Activated CD4-positive, alpha-beta T cell treated with anti-CD3 and anti-CD28 coated beads for 48 hours (primary cell): ENCODE results near the gene BTBD7.
"Not testable (repeated sequence)": the region's sequence is repeated elsewhere in the genome, so short reads cannot be mapped to it uniquely, and the experiment has no call there.

ENCODE experiments used
- DNase-seq: peaks from one replicate; pipeline ENCODE4 v3.0.0-alpha.2; 2020

Gene BTBD7, protein sequence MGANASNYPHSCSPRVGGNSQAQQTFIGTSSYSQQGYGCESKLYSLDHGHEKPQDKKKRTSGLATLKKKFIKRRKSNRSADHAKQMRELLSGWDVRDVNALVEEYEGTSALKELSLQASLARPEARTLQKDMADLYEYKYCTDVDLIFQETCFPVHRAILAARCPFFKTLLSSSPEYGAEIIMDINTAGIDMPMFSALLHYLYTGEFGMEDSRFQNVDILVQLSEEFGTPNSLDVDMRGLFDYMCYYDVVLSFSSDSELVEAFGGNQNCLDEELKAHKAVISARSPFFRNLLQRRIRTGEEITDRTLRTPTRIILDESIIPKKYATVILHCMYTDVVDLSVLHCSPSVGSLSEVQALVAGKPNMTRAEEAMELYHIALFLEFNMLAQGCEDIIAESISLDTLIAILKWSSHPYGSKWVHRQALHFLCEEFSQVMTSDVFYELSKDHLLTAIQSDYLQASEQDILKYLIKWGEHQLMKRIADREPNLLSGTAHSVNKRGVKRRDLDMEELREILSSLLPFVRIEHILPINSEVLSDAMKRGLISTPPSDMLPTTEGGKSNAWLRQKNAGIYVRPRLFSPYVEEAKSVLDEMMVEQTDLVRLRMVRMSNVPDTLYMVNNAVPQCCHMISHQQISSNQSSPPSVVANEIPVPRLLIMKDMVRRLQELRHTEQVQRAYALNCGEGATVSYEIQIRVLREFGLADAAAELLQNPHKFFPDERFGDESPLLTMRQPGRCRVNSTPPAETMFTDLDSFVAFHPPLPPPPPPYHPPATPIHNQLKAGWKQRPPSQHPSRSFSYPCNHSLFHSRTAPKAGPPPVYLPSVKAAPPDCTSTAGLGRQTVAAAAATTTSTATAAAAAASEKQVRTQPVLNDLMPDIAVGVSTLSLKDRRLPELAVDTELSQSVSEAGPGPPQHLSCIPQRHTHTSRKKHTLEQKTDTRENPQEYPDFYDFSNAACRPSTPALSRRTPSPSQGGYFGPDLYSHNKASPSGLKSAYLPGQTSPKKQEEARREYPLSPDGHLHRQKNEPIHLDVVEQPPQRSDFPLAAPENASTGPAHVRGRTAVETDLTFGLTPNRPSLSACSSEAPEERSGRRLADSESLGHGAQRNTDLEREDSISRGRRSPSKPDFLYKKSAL

DNA sequence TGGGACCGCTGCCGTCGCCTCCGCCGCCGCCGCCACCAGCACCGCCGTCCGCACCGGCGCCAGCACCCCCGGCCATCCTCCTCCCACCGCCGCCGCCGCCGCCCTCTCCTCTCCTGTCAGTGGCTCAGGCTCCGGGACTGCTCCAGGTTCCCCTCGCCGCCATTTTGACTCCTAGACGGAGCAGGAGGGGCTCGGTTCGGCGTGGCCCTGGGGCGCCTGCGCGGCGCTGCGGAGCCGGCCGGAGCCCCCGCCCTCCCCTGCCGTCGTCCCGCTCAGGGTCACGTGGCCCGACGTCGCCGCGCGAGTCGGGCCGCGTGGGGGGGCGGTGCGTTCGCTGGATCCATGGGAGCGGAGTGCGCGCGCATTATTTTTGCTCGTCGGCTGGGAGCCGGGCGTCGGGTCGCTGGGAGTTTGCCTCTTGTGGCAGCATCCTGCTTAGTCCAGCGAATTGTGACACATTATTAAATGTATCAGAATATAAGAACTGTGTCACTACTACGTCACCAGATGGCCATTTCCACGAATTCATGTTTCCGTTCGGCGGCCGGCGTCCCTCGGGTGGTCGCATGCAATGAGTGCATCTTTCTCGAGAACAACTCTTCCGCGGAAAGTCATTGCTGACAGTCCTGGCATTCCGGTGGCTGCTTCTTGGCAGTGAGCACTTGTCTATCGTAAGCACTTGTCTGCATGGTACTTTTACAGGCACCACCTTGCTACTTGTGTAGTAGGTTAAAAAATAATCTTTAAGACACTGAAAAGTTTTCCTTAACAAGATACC is at the start of gene BTBD7:
Gene BTBD7, minus strand, starts transcription at position 184 of the 778 bp plus-strand sequence. CDS start 36,985 bp downstream, outside the sequence.
- DNase-seq, result peak; percentile 96

DNA sequence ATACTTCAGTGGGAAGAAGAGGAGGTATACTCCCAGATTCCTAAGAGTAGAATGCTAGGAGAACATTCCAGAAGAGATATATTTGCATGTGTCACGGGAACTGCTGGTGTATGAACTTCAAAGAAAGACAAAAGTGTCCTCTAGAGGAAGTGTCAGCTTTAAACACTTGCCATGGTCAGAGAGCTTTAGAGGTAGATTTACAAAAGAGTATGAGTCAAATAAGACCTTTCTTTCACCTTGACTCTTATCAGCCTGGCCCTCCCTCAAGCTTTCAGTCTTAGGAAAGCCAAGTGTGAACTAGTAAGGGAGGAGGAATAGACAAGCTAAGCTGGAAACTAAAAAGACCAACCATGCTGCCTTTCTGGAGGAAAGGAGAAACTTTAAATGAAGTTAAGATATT is 48.8 kb upstream of the BTBD7 start:
- no peak for DNase-seq

DNA sequence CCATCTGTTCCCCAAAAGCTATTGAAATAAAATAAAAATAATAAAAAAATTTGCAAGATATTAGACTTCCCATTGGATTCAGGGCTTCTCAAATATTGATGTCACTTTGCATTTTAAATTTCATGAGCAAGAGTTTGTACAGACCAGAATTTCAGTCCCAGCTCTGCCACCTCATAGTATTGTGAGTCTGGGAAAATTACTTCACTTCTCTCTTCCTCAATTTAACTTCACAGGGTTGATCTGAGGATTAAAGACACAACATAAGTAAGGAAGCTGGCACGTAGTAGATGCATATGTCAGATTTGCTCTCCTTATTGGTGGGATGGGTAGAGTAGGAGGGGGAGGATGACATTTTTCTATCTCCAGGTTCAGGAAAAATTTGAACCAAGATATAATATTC is 47.0 kb upstream of the BTBD7 start:
- DNase-seq, result no peak

DNA sequence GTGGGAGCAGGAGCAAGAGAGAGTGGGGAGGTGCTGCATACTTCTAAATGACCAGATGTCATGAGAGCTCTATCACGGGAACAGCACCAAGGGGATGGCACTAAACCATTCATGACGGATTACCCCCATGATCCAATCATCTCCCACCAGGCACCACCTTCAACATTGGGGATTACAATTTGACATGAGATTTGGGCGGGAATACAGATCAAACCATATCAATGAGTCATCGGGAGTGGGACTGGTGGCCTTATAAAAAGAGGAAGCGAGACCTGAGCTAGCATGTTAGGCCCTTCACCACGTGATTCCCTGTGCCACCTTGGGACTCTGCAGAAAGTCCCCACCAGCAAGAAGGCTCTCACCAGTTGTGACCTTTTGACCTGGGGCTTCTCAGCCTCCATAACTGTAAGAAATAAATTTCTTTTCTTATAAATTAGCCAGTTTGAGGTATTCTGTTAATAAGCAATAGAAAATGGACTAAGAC is 42.9 kb upstream of the BTBD7 start:
- no peak for DNase-seq

DNA sequence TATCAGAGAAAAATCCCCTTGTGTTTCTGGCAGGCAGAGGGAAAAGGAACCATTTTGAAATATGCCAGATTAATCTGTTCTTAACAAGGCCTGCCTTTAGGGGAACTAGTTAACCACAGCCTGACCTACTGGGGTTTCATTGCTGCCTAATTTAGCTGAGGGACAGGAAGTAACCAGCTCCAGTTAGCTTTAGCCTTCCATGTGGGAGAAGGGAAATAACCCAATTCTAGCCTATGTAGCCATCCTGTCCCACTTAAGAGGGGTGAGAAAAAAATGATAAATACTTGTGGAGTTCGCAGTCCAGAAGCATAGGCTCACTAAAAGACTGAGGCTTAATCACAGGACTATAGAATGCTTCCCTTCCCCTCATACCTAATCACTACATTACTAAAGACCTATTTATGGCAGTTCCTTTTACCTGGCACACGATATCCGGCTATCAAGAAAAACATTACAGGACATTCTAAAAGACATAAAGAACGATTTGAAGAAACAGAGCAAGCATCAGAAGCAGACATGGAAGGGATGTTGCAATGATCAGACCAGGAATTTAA is 37.0 kb upstream of the BTBD7 start:
- DNase-seq, result no peak

DNA sequence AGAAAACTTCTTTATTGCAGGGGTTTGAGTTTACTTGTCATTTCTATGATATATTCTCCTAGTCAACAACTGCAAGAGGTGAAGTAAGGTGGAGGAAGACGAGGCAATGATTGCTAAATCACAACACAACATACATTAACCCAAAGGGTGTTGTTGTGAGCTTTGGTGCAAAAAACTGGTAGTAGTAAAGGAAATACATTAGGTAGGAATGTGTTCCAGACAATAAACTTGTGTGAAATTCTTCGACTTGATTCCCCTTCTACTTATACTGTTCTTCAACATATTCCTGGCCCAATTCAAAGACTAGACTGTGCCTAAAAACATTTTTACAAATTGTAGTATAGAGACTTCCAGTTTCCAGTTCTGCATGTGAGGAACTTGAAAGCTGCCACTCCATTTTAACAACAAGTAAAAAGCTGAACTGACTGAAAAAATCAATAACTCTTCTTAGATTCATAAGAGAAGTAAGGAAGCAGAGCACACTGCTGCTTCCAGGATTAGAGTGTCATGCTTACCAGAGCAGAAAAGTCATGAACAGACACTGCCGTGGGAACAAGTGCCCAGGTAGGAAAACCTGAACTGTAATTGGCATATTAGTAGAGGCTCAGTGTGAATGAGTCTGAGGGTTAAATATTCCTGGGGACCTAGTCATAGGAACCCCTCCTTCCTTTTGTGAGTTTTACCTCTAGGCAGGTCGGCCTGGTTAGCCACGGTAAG is 36.3 kb upstream of the BTBD7 start:
- no peak for DNase-seq

DNA sequence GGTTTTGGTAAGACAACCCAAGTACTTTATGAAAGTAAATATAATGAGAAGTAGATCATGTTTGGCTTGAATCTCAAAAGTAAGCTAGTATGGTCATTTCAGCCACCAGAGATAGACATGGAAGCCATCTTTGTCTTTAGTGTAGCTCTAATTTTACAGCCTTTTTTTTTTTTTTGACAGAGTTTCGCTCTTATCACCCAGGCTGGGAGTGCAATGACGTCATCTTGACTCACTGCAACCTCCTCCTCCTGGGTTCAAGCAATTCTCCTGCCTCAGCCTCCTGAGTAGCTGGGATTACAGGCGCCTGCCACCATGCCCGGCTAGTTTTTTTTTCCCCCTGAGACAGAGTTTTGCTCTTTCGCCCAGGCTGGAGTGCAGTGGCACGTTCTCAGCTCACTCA is 22.0 kb upstream of the BTBD7 start:
- not testable (repeated sequence) for DNase-seq

DNA sequence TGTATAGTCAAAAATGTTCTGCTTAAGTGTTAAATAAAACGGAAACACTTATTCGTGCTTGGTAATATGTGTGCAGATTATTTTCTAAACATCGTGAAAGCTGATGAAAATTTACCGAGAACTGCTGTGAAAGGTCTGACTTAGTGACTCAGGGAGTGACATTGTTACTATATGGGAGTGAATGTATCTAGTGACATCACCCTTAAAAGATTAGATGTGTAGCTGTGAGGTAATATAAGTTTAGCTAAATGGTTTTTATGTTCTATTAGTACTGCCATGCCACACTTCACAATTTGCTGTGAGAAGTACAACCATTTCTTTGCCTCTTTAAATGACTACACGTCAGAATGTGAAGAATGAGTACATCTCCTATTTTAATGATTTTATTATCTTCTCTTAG is 15.5 kb upstream of the BTBD7 start:
- DNase-seq, result no peak

DNA sequence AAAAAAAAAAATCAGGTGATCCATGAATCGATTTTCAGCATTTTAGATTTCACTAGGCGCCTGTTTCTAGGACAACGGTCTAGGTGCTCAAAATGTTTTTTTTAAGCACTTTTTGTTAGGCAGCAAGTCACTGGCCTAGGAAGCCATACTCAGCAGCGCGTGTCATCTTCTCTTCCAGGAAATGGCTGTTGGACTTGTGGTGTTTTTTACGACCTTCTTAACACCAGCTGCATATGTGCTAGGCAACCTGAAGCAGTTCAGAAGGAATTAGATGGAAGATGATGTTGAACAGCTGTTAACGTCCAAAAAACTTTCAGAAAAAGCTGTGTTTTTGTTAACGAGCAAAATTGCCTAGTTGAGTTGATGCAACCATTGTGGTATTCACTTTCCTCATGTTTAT is 15.0 kb upstream of the BTBD7 start:
- no peak for DNase-seq

DNA sequence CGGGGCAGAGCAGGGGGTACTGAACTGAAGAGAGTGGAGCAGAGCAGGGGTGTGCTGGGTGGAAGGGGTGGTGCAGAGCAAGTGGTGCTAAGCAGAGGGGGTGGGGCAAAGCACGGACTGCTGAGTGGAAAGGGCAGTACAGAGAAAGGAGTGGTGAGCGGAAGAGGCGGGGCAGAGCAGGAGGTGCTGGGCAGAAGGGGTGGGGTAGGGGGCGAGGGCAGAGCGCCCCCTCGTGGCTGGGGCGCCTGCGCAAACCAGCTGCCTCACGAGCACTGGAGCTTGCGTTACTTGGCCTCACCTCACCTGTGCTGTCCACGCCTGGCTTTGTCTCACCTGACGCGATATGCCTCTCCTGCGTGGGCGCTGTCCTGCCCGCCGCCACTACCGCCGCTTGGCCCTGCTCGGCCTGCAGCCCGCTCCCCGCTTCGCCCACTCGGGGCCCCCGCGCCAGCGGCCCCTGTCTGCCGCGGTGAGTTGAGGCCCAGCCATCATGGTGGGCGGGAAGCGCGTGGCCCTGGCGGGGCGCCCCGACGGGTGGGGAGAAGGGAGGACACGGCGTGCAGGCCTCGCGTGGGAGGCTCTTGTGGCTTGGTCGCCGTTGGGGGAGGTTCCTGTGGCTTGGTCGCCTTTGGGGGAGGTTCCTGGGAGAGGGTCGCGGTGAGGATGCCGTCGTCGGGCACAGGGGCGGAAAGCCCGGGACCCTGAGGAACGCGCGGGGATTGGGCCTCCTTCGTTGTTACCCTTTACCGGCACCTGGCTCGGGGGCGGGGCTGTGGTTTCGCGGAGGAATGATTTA is 14.3 kb upstream of the BTBD7 start, which contains the start of gene COX8C:
Gene COX8C, plus strand, starts transcription at position 257 of the 796 bp plus-strand sequence. Its CDS starts 87 bp downstream, at position 344.
- DNase-seq, result no peak

DNA sequence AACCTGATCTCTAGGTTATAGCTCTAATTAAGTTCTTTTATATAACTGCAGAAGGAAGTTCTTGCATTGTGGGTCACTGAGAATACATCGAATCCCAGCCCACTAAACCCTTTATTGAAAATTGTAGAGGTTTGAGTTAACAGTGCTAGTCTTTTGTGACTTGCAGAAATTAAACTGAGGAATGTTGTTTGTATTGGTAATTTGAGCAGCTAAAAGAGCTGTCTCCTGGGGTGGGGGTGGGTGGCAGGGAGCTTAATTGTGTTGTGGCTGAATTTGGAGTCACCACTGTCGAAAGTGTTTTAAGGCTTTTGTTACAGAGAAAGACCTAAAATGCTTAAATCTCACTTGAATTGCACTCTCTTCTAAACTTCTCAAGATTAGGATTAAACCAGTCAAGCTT is 11.0 kb upstream of the BTBD7 start:
- no peak for DNase-seq

DNA sequence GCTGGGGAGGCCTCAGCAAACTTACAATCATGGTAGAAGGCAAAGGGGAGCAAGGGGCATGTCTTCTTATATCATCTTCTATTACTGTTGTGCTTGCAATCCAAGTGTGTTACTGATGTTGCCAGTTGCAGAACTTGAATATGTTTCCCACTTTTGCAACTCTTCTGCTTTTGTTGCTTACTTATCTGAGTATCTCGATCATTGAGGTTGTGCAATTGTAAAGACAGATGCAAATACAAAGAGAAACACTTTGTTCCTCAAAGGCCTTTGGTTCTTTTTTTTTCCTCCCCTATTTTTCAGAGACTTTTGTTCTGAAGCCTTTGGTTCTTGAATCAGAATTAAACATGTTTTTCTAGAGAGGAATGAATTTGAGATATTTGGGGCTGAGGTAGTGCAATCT is 10.4 kb upstream of the BTBD7 start:
- DNase-seq, result no peak

DNA sequence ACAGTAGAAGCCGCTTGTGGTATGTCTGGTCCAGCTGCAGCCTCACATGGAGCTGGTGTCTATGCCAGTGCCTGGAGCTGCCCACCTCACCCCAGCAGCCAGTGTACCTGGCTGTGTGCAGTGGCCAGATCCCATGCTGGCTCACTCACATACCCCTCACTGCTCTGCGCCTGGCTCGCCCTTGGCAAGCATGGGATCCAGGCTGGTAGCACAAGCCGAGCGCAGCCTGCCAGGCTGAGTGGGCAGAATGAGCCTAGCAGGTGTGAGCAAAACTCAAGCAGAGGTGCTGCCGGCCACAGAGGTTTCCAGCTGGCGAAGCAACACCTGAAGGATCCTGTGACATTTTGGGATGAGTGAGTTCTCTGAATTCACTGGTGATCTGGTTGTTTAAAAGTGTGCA is 5.0 kb upstream of the BTBD7 start:
- DNase-seq, result no peak

DNA sequence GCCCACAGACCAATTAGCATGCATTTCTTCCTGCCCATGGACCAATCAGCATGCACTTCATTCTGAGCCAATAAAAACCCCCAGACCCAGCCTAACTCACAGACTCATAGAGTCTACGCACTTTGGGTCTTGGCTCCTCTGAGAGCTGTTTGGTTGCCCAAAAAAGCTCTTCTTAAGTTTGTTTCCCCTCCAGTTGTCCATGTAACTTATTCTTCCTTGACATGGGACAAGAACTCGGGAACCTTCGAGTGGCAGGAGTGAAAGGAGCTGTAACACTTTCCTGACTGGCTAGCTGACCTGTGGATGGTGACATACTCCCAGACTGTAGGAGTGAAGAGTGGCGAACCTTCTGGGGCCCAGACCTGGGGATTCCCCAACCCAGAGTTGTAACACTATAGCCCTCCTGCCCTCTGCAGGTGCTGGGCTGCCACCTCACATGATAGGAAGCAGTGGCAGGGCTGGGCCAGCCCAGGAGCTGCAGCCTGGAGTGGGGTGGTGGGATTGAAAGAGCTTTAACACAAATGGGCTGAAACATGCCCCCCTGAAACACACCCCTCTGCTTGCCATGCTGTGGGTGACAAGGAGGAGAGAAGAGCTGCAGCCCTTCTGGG is 4.4 kb upstream of the BTBD7 start:
- DNase-seq, result peak; percentile 39

DNA sequence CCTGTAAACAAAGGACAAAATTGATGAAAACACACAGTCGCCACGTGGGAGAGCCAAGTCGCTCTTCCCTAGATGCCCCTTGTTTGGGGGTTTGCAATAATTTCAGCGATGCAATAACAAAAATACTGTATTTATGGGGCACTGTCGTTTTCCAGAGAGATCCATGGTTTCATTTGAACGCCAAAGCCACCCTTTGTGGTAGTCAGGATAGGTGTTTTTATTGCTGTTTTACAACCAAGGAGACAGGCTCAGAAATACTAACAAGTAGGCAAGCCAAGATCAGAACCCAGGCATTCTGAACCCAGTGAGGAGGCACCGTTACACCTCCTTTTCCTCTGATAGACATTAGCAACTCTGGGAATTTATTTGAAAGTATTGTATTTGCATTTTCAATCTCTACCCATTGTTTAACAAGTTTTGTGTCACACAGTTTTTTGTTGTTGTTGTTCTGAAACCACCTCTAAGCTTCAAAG is 831 bp upstream of the BTBD7 start:
- DNase-seq, result no peak

DNA sequence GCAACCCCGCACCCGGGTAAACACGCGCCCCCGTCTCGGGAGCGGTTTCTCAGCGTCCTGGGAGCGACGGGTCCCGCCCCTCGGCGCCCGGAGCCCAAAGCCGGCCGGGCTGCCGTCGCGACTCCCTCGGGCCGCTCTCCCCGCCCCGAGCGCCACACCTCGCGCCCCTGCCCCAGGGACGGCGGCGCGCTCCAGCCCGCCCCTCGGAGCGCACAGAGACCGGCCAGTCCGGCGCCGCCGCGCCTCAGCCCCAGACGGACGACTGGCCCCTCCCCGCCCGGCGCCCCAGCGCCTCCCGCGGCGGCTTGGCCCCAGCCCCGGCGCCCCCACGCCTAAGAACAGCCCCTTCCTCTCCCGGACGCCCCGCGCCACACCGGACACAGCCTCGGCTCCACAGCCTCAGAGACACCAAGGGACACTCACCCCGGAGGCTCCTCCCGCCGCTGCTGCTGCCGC is 411 bp downstream of the BTBD7 start:
- DNase-seq, result peak; percentile 37

DNA sequence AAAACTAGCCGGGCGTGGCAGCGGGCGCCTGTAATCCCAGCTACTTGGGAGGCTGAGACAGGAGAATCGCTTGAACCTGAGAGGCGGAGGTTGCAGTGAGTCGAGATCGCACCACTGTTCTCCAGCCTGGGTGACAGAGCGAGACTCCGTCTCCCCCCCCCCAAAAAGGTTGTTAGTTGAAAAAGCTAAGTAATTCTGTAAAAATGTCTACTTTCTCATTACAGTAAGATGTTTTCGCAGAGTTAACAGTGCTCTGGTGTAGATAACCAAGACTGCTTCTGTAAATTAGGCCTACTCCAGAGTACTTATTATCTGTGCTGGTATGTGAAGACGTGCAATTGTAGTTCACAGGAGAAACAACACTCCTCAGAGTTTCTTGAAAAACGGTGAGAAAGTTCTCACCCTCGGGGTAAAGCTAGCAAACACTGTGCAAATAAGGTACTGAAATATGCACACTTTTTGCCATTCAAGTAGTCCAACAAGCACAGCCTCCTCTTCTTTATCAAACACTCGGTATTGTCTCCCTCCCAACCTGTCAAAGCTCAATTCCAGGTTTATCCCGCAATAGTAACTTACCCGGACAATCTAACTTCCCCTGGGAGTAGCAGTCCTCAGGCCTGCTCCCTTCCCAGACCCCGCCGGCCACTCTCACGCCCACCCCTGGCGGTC is 974 bp downstream of the BTBD7 start:
- DNase-seq, result no peak

DNA sequence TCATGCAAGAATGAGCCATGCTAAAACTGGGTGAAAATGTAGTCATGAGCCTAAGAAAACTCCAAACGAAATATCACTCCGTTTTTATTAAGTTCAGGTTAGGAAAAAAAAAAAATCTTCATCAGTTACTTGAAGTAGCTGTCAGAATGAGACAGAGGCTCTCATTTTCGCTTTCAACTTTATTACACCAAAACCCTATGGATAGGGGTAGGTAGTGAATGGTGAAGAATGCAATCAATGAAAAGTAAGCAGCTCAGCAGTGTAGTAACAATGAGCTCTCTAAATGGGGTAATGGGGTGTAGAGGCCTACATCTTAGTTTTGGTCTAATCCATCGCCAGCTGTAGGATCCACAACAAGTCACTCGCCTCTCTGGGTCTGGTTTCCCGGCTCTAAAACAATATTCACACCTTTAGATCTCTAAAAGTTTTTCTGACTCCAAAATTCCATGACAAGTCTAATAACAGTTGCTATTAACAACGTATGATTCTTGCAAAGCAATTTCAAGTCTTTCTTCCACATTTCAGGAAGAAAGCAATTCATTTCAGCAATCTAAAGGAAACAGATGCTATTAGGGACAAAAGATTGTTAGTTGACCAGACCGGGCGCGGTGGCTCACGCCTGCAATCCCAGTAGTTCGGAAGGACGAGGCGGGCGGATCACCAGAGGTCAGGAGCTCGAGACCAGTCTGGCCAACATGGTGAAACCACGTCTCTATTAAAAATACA is 1.7 kb downstream of the BTBD7 start:
- no peak for DNase-seq

DNA sequence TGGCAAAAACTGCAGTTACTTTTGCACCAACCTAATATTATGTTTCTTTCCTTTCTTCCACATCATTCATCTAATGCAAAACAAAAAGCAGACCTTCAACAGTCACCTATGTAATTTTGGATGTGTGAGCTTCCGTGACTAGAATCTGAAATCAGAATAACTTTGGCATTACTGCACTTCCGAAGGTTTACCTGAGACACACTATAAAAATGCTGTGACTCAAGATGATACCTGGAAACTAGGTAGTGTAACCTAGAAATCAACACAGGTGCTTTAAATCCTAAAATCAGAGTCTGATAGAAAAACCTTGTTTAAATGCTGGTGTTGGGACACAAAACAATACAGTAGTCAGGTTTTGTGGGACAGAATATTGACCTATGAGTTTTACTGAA is 2.2 kb downstream of the BTBD7 start:
- DNase-seq, result no peak
